Neural crest cell (in vitro differentiated cells): ENCODE data around the gene EGF. TPM values are rescaled to one million over a fixed set of nuclear protein-coding genes. Genes with fewer than 3 reads are reported as not detected.
A peak's percentile ranks its signal among the peaks of the same experiment; 100 is the strongest.

Source experiments
- DNase-seq: peaks from one replicate; pipeline ENCODE4 v3.0.0; 2021; ENCODE audit warnings: low read depth, mixed read lengths, low spot score
- H3K27ac Mint-ChIP-seq: one replicate; pipeline ENCODE4 v1.8.0; 2021; ENCODE audit warnings: mild to moderate bottlenecking, mixed read lengths; ENCODE audit not compliant: unreplicated experiment
- H3K27me3 Mint-ChIP-seq: 2 replicates; pipeline ENCODE4 v1.8.0; 2021; ENCODE audit warnings: low read depth, mild to moderate bottlenecking, mixed read lengths
- H3K36me3 Mint-ChIP-seq: 2 replicates; pipeline ENCODE4 v1.8.0; 2021; ENCODE audit warnings: low read depth, mild to moderate bottlenecking, mixed read lengths
- H3K4me1 Mint-ChIP-seq: 2 replicates; pipeline ENCODE4 v1.8.0; 2021; ENCODE audit warnings: mixed read lengths
- H3K4me3 Mint-ChIP-seq: one replicate; pipeline ENCODE4 v1.8.0; 2021; ENCODE audit warnings: mild to moderate bottlenecking, mixed read lengths
- H3K9me3 Mint-ChIP-seq: 2 replicates; pipeline ENCODE4 v1.8.0; 2021; ENCODE audit warnings: mixed read lengths
- CTCF ChIP-seq: fragments of 200-600 bp; sonication (generic); conservative IDR thresholded peaks from 2 replicates; pipeline ENCODE4 v1.5.0; 2021; ENCODE audit warnings: antibody characterized with exemption, mild to moderate bottlenecking
- total RNA-seq: library from RNA; stranded (reverse); gene quantifications from 2 replicates; pipeline ENCODE4 v1.2.1, GENCODE V29; 2021

The EGF gene
- total RNA-seq, 1 donor from 2014 or later = 0.84 TPM

GRCh38 chr4:110042545-110043517, 130.1 kb downstream of the EGF start:
- TF ChIP-seq CTCF = no peak
- Mint-ChIP-seq H3K36me3 (peaks cover 2% of the 10 kb centered on the region), H3K9me3 (no peaks in the 10 kb centered on the region), H3K4me3 (peak overlapping the region; percentile 2), H3K27ac (no peak overlapping the region), H3K27me3 (no peaks in the 10 kb centered on the region), H3K4me1 (peaks cover 32% of the 10 kb centered on the region)
- no peak for DNase-seq

GRCh38 chr4:110046588-110047049, 133.9 kb downstream of the EGF start:
- Mint-ChIP-seq H3K27me3 (no peaks in the 10 kb centered on the region), H3K4me3 (no peak overlapping the region), H3K9me3 (no peaks in the 10 kb centered on the region), H3K27ac (no peak overlapping the region), H3K4me1 (peaks cover 32% of the 10 kb centered on the region), H3K36me3 (peaks cover 8% of the 10 kb centered on the region)
- DNase-seq = no peak
- TF ChIP-seq CTCF = no peak

- peak; percentile 83 for TF ChIP-seq CTCF
- DNase-seq = peak; percentile 37
Observed at GRCh38 chr4:110049951-110050925, 137.6 kb downstream of the EGF start.

GRCh38 chr4:110055158-110055768, 142.6 kb downstream of the EGF start:
- Mint-ChIP-seq H3K36me3 (peaks cover 16% of the 10 kb centered on the region), H3K4me3 (no peak overlapping the region), H3K9me3 (no peaks in the 10 kb centered on the region), H3K27ac (peak overlapping the region; percentile 82), H3K27me3 (no peaks in the 10 kb centered on the region), H3K4me1 (no peaks in the 10 kb centered on the region)
- no peak for DNase-seq
- no peak for TF ChIP-seq CTCF

More at GRCh38 chr4:110049951-110050925, 137.6 kb downstream of the EGF start:
- H3K9me3 Mint-ChIP-seq = no peaks in the 10 kb centered on the region
- H3K4me1 Mint-ChIP-seq = peaks cover 10% of the 10 kb centered on the region
- no peak overlapping the region for H3K27ac Mint-ChIP-seq
- no peaks in the 10 kb centered on the region for H3K27me3 Mint-ChIP-seq
- peaks cover 16% of the 10 kb centered on the region for H3K36me3 Mint-ChIP-seq
- H3K4me3 Mint-ChIP-seq = no peak overlapping the region

- peaks cover 7% of the 10 kb centered on the region for H3K36me3 Mint-ChIP-seq
- H3K4me1 Mint-ChIP-seq = peaks cover 8% of the 10 kb centered on the region
- no peak overlapping the region for H3K27ac Mint-ChIP-seq
- no peaks in the 10 kb centered on the region for H3K9me3 Mint-ChIP-seq
- H3K4me3 Mint-ChIP-seq = no peak overlapping the region
- H3K27me3 Mint-ChIP-seq = no peaks in the 10 kb centered on the region
- no peak for TF ChIP-seq CTCF
- no peak for DNase-seq
Observed at GRCh38 chr4:110058677-110059076, 146.0 kb downstream of the EGF start.
